ENCODE measurements around the gene ZFP36L2. TPM values are rescaled to one million over a fixed set of nuclear protein-coding genes. Genes with fewer than 3 reads are reported as not detected.

ZFP36L2 gene
- total RNA-seq, 4 donors from 2014 or later: 90.0 to 141 (median 116) TPM

- TF ChIP-seq, protein P1, sequence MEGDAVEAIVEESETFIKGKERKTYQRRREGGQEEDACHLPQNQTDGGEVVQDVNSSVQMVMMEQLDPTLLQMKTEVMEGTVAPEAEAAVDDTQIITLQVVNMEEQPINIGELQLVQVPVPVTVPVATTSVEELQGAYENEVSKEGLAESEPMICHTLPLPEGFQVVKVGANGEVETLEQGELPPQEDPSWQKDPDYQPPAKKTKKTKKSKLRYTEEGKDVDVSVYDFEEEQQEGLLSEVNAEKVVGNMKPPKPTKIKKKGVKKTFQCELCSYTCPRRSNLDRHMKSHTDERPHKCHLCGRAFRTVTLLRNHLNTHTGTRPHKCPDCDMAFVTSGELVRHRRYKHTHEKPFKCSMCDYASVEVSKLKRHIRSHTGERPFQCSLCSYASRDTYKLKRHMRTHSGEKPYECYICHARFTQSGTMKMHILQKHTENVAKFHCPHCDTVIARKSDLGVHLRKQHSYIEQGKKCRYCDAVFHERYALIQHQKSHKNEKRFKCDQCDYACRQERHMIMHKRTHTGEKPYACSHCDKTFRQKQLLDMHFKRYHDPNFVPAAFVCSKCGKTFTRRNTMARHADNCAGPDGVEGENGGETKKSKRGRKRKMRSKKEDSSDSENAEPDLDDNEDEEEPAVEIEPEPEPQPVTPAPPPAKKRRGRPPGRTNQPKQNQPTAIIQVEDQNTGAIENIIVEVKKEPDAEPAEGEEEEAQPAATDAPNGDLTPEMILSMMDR (IDR thresholded peaks at IDR 0.05): no peak
- TF ChIP-seq EP300 (IDR thresholded peaks at IDR 0.05) (no peak), POLR2A (IDR thresholded peaks at IDR 0.05) (no peak)
- no peaks in the 10 kb centered on the region for H3K27me3 ChIP-seq
- 73 to 83% methylated on average over 13 of the region's 13 CpGs for WGBS, 2 donors
- H3K27ac ChIP-seq: peak overlapping the region in 1 of 4 donors; percentile 71
- H3K9me3 ChIP-seq: no peaks in the 10 kb centered on the region
- H3K4me3 ChIP-seq: no peak overlapping the region
- no peaks in the 10 kb centered on the region for H3K36me3 ChIP-seq
- no peak for DNase-seq (ENCODE audit: low spot score in 2 of 2)
- H3K4me1 ChIP-seq: peaks cover 0 to 17% (median 0%) of the 10 kb centered on the region in 4 donors
Measured at GRCh38 chr2:43194121-43194869, 32.1 kb downstream of the ZFP36L2 start.

DNA sequence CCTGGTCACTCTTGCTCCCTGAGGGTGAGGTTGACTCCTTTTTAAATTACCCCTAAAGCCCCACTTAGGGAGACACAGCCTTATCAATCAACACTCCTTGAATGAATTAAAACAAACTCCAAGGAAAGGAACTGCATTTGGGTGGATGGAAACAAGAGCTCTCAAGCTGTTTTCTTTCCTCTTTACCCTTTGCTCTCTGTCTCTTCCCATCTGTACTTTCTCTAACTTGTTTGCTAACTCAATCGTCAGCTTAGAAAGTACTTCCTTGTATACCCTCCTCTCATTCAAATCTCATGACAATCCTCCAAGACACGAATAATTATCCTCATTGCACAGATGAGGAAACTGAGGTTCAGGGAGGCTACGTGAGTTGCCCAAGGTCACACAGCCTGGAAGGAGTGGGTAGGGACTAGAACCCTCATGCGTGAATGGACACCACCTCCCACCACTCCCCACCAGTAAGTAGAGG lies 32.7 kb downstream of the ZFP36L2 start:
- DNase-seq (ENCODE audit: low spot score in 2 of 2): no peak
- 64 to 86% methylated on average over 4 of the region's 4 CpGs for WGBS, 2 donors
- Histone ChIP-seq H3K4me1 (peaks cover 0 to 17% (median 0%) of the 10 kb centered on the region in 4 donors), H3K27me3 (no peaks in the 10 kb centered on the region), H3K27ac (peak overlapping the region in 1 of 4 donors; percentile 71), H3K36me3 (no peaks in the 10 kb centered on the region), H3K4me3 (no peak overlapping the region), H3K9me3 (no peaks in the 10 kb centered on the region)
- TF ChIP-seq, protein P1 (IDR thresholded peaks at IDR 0.05): no peak
- TF ChIP-seq POLR2A (IDR thresholded peaks at IDR 0.05) (no peak), EP300 (IDR thresholded peaks at IDR 0.05) (no peak)

GRCh38 chr2:43192744-43193651 lies 33.4 kb downstream of the ZFP36L2 start:
- Histone ChIP-seq H3K4me1 (peaks cover 0 to 17% (median 0%) of the 10 kb centered on the region in 4 donors), H3K36me3 (no peaks in the 10 kb centered on the region), H3K9me3 (no peaks in the 10 kb centered on the region), H3K27ac (peak overlapping the region in 1 of 4 donors; percentile 71), H3K27me3 (no peaks in the 10 kb centered on the region), H3K4me3 (no peak overlapping the region)
- WGBS, 2 donors: 88 to 90% methylated on average over 12 of the region's 12 CpGs
- TF ChIP-seq EP300 (IDR thresholded peaks at IDR 0.05): no peak
- TF ChIP-seq, protein P1 (IDR thresholded peaks at IDR 0.05): no peak
- no peak for TF ChIP-seq POLR2A (IDR thresholded peaks at IDR 0.05)
- DNase-seq (ENCODE audit: low spot score in 2 of 2): no peak

DNA sequence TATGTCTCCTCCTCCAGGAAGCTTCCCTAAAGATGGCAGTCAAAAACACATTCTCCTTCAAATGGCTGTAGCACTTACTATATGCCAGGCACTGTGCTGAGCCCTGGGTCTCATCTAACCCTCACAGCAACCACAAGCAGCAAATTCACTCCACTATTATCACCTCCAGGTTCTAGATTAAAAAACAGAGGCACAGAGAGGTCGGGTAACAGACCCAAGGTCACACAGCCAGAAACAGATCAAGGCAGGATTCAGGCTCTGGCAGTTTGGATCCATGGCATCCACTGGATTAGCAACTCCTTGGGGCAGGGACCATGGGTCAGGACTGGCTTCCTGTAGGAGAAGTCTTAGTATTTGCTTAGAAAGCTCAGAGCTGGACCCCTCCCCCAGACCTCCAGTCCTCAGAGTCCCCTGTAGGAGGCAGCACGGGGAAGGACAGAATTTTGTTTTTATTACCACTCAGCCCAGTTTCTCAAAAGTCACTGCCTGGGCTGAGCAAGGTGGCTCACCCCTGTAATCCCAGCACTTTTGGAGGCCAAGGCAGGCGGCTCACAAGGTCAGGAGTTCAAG lies 34.4 kb downstream of the ZFP36L2 start:
- H3K4me3 ChIP-seq: no peak overlapping the region
- TF ChIP-seq, protein P1 (IDR thresholded peaks at IDR 0.05): no peak
- no peaks in the 10 kb centered on the region for H3K36me3 ChIP-seq
- no peaks in the 10 kb centered on the region for H3K9me3 ChIP-seq
- H3K27ac ChIP-seq: no peak overlapping the region
- peaks cover 0 to 18% (median 2%) of the 10 kb centered on the region in 4 donors for H3K4me1 ChIP-seq
- no peaks in the 10 kb centered on the region for H3K27me3 ChIP-seq
- 78 to 80% methylated on average over 3 of the region's 3 CpGs for WGBS, 2 donors
- DNase-seq (ENCODE audit: low spot score in 2 of 2): no peak

Measured in tibial nerve (tissue), 4 donors.